Esophagus squamous epithelium (tissue), 4 donors: ENCODE results near the gene KCTD1.

Source experiments
- CTCF ChIP-seq, 6 experiments: fragments of 450-650 bp in 4 of 6; fragments of 200-600 bp in 2 of 6; sonication (generic) in 2 of 6; IDR thresholded peaks; one replicate each; pipeline ENCODE4 v1.5.1; 2016 to 2019; ENCODE audit warnings: antibody characterized with exemption in 6 of 6, mild to moderate bottlenecking in 4 of 6, moderate library complexity in 4 of 6
- POLR2A ChIP-seq, 4 donors: fragments of 450-650 bp; IDR thresholded peaks; one replicate each; pipeline ENCODE4 v1.6.1; 2017; ENCODE audit warnings: antibody characterized with exemption in 4 of 4, mild to moderate bottlenecking in 4 of 4, moderate library complexity in 3 of 4

DNA sequence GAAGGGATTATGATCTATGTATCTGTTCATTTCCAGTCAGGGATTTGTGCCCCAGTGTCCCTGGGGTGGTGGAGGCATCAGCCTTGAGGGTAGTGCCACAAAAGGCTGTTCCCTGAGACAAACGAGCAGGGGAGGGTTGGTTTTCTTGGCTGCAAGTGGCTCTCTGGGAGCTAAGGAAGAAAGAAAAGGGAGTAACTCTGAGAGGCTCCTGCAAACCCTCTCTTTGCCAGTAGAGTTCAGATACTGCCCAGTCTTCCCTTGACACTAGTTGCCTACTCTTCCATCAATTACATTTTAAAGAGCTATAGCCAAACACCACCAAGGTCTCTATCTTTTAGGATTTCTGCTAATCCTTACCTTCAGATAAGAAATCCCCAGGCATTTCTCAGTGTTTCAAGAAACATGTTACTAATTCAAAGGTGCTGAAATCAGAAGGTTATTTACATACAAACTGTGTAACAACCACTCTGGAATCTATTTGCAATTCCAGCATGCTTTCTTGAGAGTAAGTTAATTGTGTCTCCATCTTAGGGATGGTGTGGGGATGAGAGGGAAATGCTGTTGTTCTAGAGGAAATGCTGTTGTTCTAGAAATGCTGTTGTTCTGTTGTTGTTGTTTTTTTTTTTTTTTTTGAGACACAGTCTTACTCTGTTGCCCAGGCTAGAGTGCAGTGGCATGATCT, 18.7 kb upstream of the KCTD1 start:
- TF ChIP-seq CTCF (IDR thresholded peaks at IDR 0.05) = peak in 2 of 6 experiments; percentile 18 to 19
- no peak for TF ChIP-seq POLR2A (IDR thresholded peaks at IDR 0.05)
